ENCODE results near the gene KLK14.

DNA sequence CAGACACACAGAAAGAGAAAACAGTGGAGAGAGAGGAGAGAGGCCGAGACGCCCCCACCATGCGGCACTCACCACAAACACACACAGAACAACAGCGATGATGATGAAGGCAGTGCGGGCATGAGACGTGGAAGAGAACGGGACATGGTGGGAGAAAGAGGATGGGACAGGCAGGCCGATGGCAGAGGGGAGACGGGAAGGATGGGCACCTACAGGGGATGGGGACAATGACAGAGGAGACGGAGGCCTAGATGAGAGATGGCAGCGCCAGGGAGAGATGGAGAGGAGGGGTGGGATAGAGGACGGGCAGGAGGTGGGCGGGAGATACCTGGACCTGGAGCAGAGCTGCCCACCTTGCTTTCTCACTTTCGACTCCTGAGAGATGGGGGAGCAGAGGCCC lies 1.1 kb upstream of the KLK14 start:
- TF ChIP-seq, protein P1, sequence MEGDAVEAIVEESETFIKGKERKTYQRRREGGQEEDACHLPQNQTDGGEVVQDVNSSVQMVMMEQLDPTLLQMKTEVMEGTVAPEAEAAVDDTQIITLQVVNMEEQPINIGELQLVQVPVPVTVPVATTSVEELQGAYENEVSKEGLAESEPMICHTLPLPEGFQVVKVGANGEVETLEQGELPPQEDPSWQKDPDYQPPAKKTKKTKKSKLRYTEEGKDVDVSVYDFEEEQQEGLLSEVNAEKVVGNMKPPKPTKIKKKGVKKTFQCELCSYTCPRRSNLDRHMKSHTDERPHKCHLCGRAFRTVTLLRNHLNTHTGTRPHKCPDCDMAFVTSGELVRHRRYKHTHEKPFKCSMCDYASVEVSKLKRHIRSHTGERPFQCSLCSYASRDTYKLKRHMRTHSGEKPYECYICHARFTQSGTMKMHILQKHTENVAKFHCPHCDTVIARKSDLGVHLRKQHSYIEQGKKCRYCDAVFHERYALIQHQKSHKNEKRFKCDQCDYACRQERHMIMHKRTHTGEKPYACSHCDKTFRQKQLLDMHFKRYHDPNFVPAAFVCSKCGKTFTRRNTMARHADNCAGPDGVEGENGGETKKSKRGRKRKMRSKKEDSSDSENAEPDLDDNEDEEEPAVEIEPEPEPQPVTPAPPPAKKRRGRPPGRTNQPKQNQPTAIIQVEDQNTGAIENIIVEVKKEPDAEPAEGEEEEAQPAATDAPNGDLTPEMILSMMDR (IDR thresholded peaks at IDR 0.05) = no peak
- TF ChIP-seq POLR2A (IDR thresholded peaks at IDR 0.05) (no peak), EP300 (IDR thresholded peaks at IDR 0.05; ENCODE audit: low read depth) (no peak)
